ENCODE results near the gene PKDCC.

The PKDCC gene, protein sequence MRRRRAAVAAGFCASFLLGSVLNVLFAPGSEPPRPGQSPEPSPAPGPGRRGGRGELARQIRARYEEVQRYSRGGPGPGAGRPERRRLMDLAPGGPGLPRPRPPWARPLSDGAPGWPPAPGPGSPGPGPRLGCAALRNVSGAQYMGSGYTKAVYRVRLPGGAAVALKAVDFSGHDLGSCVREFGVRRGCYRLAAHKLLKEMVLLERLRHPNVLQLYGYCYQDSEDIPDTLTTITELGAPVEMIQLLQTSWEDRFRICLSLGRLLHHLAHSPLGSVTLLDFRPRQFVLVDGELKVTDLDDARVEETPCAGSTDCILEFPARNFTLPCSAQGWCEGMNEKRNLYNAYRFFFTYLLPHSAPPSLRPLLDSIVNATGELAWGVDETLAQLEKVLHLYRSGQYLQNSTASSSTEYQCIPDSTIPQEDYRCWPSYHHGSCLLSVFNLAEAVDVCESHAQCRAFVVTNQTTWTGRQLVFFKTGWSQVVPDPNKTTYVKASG

DNA sequence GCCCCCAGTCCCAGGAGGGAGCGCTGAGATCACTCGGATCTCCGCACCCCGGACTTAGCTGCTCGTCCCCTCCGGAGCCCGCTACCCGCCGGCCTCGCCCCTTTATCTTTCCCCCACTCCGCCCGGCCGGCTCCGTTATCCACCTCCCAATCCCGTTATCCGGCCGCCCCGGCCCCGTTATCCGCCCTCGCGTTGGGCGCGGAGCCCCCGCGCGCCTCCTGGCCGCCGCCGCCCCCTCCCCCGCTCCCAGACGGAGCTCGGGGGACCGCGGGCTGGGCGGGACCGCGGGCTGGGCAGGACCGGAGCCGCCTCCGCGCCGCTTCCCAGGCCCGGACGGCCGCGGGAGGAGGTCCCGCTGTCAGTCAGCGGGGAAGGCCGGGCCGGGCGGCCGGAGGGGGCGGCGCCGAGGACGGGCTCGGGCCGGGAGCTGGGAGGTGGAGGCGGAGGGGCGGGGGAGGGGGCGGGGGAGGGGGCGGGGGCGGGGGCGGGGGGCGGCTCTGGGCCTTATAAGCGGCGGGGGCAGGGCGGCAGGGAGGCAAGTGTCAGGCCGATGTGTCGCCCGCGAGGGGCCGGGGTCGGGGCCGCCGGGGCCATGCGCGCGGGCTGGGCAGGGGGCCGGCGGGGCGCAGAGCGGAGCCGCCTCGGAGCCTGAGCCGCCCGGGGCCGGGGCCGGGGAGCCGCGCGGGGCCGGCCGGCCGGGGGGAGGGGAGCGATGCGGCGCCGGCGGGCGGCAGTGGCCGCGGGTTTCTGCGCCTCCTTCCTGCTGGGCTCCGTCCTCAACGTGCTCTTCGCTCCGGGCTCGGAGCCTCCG is at the start of gene PKDCC:
Gene PKDCC (plus strand): TSS at position 534 of the 811 bp plus-strand sequence. CDS start 179 bp downstream, at position 713.
- H3K4me3 ChIP-seq (ENCODE audit: low read depth, low read length): peak within 1 kb of the TSS; percentile 46
- TF ChIP-seq, protein P1, sequence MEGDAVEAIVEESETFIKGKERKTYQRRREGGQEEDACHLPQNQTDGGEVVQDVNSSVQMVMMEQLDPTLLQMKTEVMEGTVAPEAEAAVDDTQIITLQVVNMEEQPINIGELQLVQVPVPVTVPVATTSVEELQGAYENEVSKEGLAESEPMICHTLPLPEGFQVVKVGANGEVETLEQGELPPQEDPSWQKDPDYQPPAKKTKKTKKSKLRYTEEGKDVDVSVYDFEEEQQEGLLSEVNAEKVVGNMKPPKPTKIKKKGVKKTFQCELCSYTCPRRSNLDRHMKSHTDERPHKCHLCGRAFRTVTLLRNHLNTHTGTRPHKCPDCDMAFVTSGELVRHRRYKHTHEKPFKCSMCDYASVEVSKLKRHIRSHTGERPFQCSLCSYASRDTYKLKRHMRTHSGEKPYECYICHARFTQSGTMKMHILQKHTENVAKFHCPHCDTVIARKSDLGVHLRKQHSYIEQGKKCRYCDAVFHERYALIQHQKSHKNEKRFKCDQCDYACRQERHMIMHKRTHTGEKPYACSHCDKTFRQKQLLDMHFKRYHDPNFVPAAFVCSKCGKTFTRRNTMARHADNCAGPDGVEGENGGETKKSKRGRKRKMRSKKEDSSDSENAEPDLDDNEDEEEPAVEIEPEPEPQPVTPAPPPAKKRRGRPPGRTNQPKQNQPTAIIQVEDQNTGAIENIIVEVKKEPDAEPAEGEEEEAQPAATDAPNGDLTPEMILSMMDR (IDR thresholded peaks at IDR 0.05; ENCODE audit: low read depth, low read length, missing control alignments): no peak
- DNase-seq (ENCODE audit: low read depth): no peak

DNA sequence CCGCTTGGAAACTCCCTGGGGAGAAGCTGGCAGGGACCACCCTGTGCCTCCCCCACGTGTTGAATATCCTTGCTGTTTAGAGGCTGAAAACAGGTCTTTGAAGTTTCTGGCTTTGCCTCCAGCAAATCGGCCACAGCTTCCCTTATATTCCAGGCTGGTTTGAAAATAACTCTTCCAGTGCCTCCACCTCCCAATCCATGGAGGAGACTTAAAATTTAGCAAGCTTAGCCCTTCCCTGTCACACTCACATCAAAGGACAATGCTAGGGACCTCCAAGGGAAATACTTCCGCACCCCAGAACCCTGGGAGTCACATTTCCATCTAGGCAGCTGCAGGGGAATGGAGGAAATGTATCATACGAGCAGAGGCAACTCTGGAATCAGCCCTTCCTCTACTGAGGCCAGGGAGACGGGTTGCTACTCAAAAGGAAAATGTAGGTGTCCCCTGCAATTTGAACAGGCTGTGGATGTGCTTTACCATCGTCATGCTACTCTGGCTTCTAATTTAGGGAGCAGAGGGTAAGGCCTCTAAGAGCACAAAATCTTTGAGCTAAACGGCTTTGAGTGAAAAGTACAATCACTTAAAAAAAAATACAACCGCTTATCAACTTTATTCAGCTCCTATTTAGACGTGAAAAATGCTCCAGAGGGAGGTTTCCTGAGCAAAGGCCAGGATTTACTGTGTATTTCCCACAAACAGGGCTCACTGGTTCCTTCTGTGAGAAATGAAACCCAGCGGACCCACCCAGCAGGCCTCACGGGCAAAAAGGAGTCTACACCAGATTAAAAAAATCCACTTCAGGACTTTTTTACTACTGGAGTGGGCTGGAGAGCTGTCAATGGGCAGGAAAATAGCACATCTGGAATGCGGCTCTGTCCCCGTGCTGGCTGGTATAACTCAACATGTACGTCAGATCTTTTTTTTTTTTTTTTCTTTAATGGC is 49.4 kb upstream of the PKDCC start:
- TF ChIP-seq, protein P1 (IDR thresholded peaks at IDR 0.05; ENCODE audit: low read depth, low read length, missing control alignments): no peak
- no peak overlapping the region for H3K4me3 ChIP-seq (ENCODE audit: low read depth, low read length)
- DNase-seq (ENCODE audit: low read depth): no peak

DNA sequence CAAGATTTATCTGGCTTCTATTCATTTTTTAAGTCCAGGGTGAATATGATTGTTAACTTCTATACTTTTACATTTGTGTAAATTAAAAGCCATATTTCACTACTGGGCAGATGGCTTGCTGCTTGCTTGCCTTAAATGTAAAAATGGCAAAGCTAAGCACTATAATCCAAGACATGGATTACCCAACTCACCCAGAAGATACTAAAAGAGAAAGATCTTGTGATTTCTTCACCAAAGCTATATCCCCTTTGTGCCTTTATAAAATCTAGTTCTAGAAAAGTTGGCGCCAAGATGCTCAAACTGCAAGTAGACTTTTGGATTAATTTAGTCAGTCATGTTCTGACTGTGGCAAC is 48.7 kb upstream of the PKDCC start:
- no peak overlapping the region for H3K4me3 ChIP-seq (ENCODE audit: low read depth, low read length)
- no peak for DNase-seq (ENCODE audit: low read depth)
- TF ChIP-seq, protein P1 (IDR thresholded peaks at IDR 0.05; ENCODE audit: low read depth, low read length, missing control alignments): no peak

DNA sequence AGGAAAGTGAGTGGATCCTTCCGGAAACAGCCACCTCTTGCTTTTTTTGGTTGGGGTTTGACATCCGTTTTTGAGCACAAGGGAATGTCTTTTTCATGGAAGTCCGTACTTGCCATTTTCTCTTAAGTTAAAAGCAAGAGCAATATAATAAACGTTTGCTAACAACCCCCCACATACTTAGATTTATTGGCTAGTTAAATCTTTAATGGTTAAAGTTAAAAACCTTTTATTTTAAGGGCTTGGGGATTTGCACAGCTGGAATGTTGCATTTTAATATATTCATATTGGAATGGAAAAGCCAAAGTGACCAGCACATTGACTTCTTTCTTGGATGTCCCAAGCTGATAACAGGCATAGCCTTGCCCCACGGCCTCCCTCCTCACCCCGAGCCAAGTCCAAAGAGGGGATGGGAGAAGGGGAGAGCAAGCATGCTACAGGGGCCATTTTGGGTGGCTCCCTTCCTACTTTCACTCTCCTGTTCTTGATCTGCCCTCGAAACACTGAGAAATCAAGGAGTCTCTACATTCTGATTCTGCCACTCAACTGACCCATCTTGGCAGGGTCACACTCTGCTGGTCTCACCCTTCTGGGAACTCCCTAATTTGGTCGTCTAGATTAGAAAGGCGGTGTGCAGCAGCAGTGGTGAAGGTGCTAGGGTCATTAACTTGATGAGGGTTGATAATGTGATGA is 48.1 kb upstream of the PKDCC start:
- no peak for DNase-seq (ENCODE audit: low read depth)
- H3K4me3 ChIP-seq (ENCODE audit: low read depth, low read length): no peak overlapping the region
- TF ChIP-seq, protein P1 (IDR thresholded peaks at IDR 0.05; ENCODE audit: low read depth, low read length, missing control alignments): no peak

DNA sequence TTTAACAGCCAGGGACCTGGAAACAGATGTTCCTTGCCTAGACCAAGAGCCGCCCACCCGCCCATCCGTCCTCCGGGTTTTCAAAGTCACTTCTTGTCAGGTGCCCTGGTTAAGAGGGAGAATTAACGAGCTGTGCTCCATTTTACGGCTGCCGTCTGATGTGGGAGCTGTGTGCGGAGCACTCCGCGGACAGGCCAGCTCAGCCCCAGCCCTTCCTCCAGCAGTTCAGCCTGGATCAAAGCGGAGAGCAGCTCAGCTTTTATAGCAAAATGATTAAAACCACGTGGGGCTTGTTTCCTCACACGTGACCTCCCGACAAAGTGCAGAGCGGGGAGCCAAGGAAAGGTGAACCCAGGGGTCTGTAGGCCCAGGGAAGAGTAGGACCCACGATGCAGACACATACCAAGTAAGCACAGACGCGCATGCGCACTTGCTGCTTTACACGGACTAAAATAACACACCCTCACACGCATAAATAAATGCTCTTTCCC is 46.1 kb upstream of the PKDCC start:
- TF ChIP-seq, protein P1 (IDR thresholded peaks at IDR 0.05; ENCODE audit: low read depth, low read length, missing control alignments): no peak
- H3K4me3 ChIP-seq (ENCODE audit: low read depth, low read length): no peak overlapping the region
- DNase-seq (ENCODE audit: low read depth): no peak

DNA sequence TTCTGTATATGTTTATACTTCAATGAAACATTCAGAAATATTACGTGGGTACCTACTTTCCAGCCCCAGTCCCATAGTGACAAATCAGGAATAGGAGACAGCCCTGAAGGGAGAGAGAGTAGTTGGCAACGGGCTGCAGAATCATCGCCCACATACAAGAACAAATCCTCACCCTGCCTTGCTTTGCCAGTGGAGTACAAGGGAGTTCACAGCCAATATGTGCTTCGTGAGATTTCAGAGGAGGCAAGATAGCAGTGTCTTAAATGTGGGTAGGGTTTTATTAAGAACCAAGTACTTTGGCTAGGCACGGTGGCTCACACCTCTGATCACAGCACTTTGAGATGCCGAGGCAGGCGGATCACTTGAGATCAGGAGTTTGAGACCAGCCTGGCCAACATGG is 40.3 kb upstream of the PKDCC start:
- DNase-seq (ENCODE audit: low read depth): no peak
- TF ChIP-seq, protein P1 (IDR thresholded peaks at IDR 0.05; ENCODE audit: low read depth, low read length, missing control alignments): no peak

More for the DNA sequence above, 40.3 kb upstream of the PKDCC start:
- no peak overlapping the region for H3K4me3 ChIP-seq (ENCODE audit: low read depth, low read length)
